Activated naive CD4-positive, alpha-beta T cell treated with anti-CD3 and anti-CD28 coated beads, Interleukin-2, amount 10 ng/mL, durations not matched to agents 7 days and 5 days (primary cell): Measurements from ENCODE around the gene VDR.

Experiments used
- CTCF ChIA-PET: fragments of 350-600 bp; sonication (Branson Sonifier 250); formaldehyde crosslinking; loops from one replicate; lab custom pipeline; 2021; ENCODE audit warnings: antibody characterized with exemption; lab: Charles Lee
- DNase-seq: peaks from one replicate; pipeline ENCODE4 v3.0.0-alpha.2; 2020
- H3K27ac Mint-ChIP-seq: one replicate; pipeline ENCODE4 v1.8.0; 2021; ENCODE audit warnings: mild to moderate bottlenecking, moderate library complexity, mixed read lengths
- H3K27me3 Mint-ChIP-seq: one replicate; pipeline ENCODE4 v1.8.0; 2021; ENCODE audit warnings: mild to moderate bottlenecking, mixed read lengths
- H3K36me3 Mint-ChIP-seq: one replicate; pipeline ENCODE4 v1.8.0; 2021; ENCODE audit warnings: mixed read lengths
- H3K4me1 Mint-ChIP-seq: one replicate; pipeline ENCODE4 v1.8.0; 2021; ENCODE audit warnings: mixed read lengths
- H3K4me3 Mint-ChIP-seq: one replicate; pipeline ENCODE4 v1.8.0; 2021; ENCODE audit warnings: mild to moderate bottlenecking, moderate library complexity, mixed read lengths
- H3K9me3 Mint-ChIP-seq: one replicate; pipeline ENCODE4 v1.8.0; 2021; ENCODE audit warnings: mixed read lengths

Gene VDR

DNA sequence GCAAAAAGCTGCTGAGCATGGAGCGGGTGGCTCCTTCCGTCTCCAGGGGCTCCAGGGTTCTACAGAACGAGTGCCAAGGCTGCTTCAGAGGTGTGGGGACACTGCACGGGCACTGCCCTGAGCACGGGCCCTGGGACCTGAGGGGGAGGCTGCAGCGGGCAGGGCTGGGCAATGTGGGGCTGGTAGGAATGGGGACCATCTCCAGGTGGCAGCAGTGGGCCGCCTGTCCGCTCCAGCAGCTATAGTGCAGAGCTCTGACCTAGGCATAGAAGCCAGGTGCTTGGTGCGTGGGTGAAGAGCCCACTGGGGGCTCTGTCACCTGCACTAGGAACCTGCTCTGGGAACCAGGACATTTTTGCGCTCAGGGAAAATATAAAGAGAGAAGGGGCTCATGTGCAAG, 107.4 kb downstream of the VDR start:
- H3K27ac Mint-ChIP-seq = peak overlapping the region; percentile 90
- peaks cover 46% of the 10 kb centered on the region for H3K4me1 Mint-ChIP-seq
- no peaks in the 10 kb centered on the region for H3K9me3 Mint-ChIP-seq
- H3K4me3 Mint-ChIP-seq = no peak overlapping the region
- no peaks in the 10 kb centered on the region for H3K27me3 Mint-ChIP-seq
- peak; percentile 50 for DNase-seq
- peaks cover 59% of the 10 kb centered on the region for H3K36me3 Mint-ChIP-seq
- CTCF ChIA-PET = interaction anchor here (0.8 to 29.3 kb wide), 9 partner anchors 10 to 90 kb away, joined by 3 to 716 read pairs (median 5); no protein-coding TSS in a partner anchor

GRCh38 chr12:47795814-47796411, 108.9 kb downstream of the VDR start:
- Mint-ChIP-seq H3K36me3 (peaks cover 54% of the 10 kb centered on the region), H3K27ac (peak overlapping the region; percentile 19), H3K9me3 (no peaks in the 10 kb centered on the region), H3K4me1 (peaks cover 31% of the 10 kb centered on the region), H3K4me3 (no peak overlapping the region), H3K27me3 (no peaks in the 10 kb centered on the region)
- DNase-seq = no peak
- CTCF ChIA-PET = interaction anchor here (1.2 to 29.3 kb wide), 5 partner anchors 14 to 53 kb away, joined by 3 to 716 read pairs (median 21); no protein-coding TSS in a partner anchor

- Mint-ChIP-seq H3K4me3 (no peak overlapping the region), H3K27ac (peak overlapping the region; percentile 45), H3K4me1 (peaks cover 24% of the 10 kb centered on the region), H3K9me3 (no peaks in the 10 kb centered on the region), H3K36me3 (peaks cover 58% of the 10 kb centered on the region), H3K27me3 (no peaks in the 10 kb centered on the region)
- CTCF ChIA-PET = interaction anchor here (5.3 to 29.3 kb wide), 2 partner anchors 40 to 52 kb away, joined by 29 to 716 read pairs; no protein-coding TSS in a partner anchor
- DNase-seq = no peak
Observed at GRCh38 chr12:47795121-47795813, 109.5 kb downstream of the VDR start.

GRCh38 chr12:47794679-47795078, 110.1 kb downstream of the VDR start:
- no peaks in the 10 kb centered on the region for H3K9me3 Mint-ChIP-seq
- H3K27ac Mint-ChIP-seq = no peak overlapping the region
- H3K36me3 Mint-ChIP-seq = peaks cover 57% of the 10 kb centered on the region
- no peak overlapping the region for H3K4me3 Mint-ChIP-seq
- DNase-seq = no peak
- H3K27me3 Mint-ChIP-seq = no peaks in the 10 kb centered on the region
- CTCF ChIA-PET = interaction anchor here (5.3 to 29.3 kb wide), 2 partner anchors 41 to 52 kb away, joined by 29 to 716 read pairs; no protein-coding TSS in a partner anchor
- H3K4me1 Mint-ChIP-seq = peaks cover 18% of the 10 kb centered on the region

GRCh38 chr12:47793015-47793681, 111.6 kb downstream of the VDR start:
- CTCF ChIA-PET = interaction anchor here (2.9 to 5.3 kb wide), 3 partner anchors 9 to 50 kb away, joined by 13 to 29 read pairs (median 21); no protein-coding TSS in a partner anchor
- Mint-ChIP-seq H3K36me3 (peaks cover 60% of the 10 kb centered on the region), H3K4me3 (no peak overlapping the region), H3K27me3 (no peaks in the 10 kb centered on the region), H3K9me3 (no peaks in the 10 kb centered on the region), H3K4me1 (peaks cover 12% of the 10 kb centered on the region), H3K27ac (no peak overlapping the region)
- DNase-seq = no peak

GRCh38 chr12:47791874-47792273, 112.9 kb downstream of the VDR start:
- H3K27me3 Mint-ChIP-seq = no peaks in the 10 kb centered on the region
- H3K27ac Mint-ChIP-seq = peak overlapping the region; percentile 60
- H3K4me3 Mint-ChIP-seq = no peak overlapping the region
- no peaks in the 10 kb centered on the region for H3K9me3 Mint-ChIP-seq
- CTCF ChIA-PET = interaction anchor here (1.0 to 5.3 kb wide), 6 partner anchors 10 to 49 kb away, joined by 3 to 29 read pairs (median 9); partner anchors contain the start of gene HDAC7
- peaks cover 6% of the 10 kb centered on the region for H3K4me1 Mint-ChIP-seq
- DNase-seq = no peak
- H3K36me3 Mint-ChIP-seq = peaks cover 64% of the 10 kb centered on the region
